Activated T-cell treated with anti-CD3 and anti-CD28 coated beads for 4 hours (primary cell): ENCODE measurements around the gene ANKRD34C.
"Not testable (repeated sequence)": the region's sequence is repeated elsewhere in the genome, so short reads cannot be mapped to it uniquely, and the experiment has no call there.

Source experiments
- DNase-seq: peaks from one replicate; pipeline ENCODE4 v3.0.0-alpha.2; 2020

The ANKRD34C gene

GRCh38 chr15:79311901-79312553 is 29.5 kb downstream of the ANKRD34C start:
- DNase-seq, result no peak

- no peak for DNase-seq
Measured at GRCh38 chr15:79314186-79314585, 31.7 kb downstream of the ANKRD34C start.

GRCh38 chr15:79314811-79315210 is 32.3 kb downstream of the ANKRD34C start:
- DNase-seq, result no peak

- no peak for DNase-seq
Measured at GRCh38 chr15:79315623-79316328, 33.3 kb downstream of the ANKRD34C start.

- DNase-seq, result no peak
Measured at GRCh38 chr15:79316864-79317263, 34.3 kb downstream of the ANKRD34C start.

- not testable (repeated sequence) for DNase-seq
Measured at GRCh38 chr15:79319973-79320372, 37.5 kb downstream of the ANKRD34C start.

- DNase-seq, result no peak
Measured at GRCh38 chr15:79321876-79322275, 39.4 kb downstream of the ANKRD34C start.

- no peak for DNase-seq
Measured at GRCh38 chr15:79322306-79322705, 39.8 kb downstream of the ANKRD34C start.

GRCh38 chr15:79322945-79323344 is 40.4 kb downstream of the ANKRD34C start:
- no peak for DNase-seq

- no peak for DNase-seq
Measured at GRCh38 chr15:79329171-79329611, 46.7 kb downstream of the ANKRD34C start.
